HepG2 (cell line): ENCODE data around the gene CCN2. TPM values are rescaled to one million over a fixed set of nuclear protein-coding genes. Genes with fewer than 3 reads are reported as not detected.

Experiments
- ARID5B ChIP-seq: IDR thresholded peaks from 2 replicates; pipeline ENCODE4 v1.4.0; 2020; ENCODE audit warnings: mild to moderate bottlenecking, missing genetic modification reagents
- ASH2L ChIP-seq: fragments of 300-600, 200-600 bp; sonication (generic); IDR thresholded peaks from 2 replicates; pipeline ENCODE4 v1.7.0; 2017; ENCODE audit warnings: low read depth, mild to moderate bottlenecking, moderate library complexity, mixed read lengths, low read length; ENCODE audit not compliant: insufficient read length
- ERF ChIP-seq: IDR thresholded peaks from 2 replicates; pipeline ENCODE4 v1.6.1; 2018; ENCODE audit warnings: missing biosample characterization, missing genetic modification reagents
- HMG20B ChIP-seq: conservative IDR thresholded peaks from 2 replicates; pipeline ENCODE4 v1.6.1; 2016; ENCODE audit warnings: missing genetic modification reagents, missing compliant biosample characterization
- HOMEZ ChIP-seq: IDR thresholded peaks from 2 replicates; pipeline ENCODE4 v1.6.1; 2016; ENCODE audit warnings: low read depth
- IKZF5 ChIP-seq: IDR thresholded peaks from 2 replicates; pipeline ENCODE4 v1.6.1; 2018; ENCODE audit warnings: missing genetic modification reagents, mild to moderate bottlenecking, missing compliant biosample characterization
- KAT8 ChIP-seq: IDR thresholded peaks from 2 replicates; pipeline ENCODE4 v1.6.1; 2016; ENCODE audit warnings: missing genetic modification reagents, missing compliant biosample characterization
- MIXL1 ChIP-seq: IDR thresholded peaks from 2 replicates; pipeline ENCODE4 v1.6.1; 2016
- MLXIP ChIP-seq: sonication (generic); formaldehyde crosslinking; IDR thresholded peaks from 2 replicates; pipeline ENCODE4 v1.9.0; 2021; ENCODE audit warnings: missing genetic modification reagents, borderline replicate concordance
- RAD21 ChIP-seq: fragments of 450-650 bp; formaldehyde crosslinking; IDR thresholded peaks from 2 replicates; pipeline ENCODE4 v1.5.0; 2020; ENCODE audit warnings: mild to moderate bottlenecking
- REPIN1 ChIP-seq: sonication (generic); formaldehyde crosslinking; IDR thresholded peaks from 2 replicates; pipeline ENCODE4 v1.8.0; 2022; ENCODE audit warnings: missing genetic modification reagents, low read depth, mild to moderate bottlenecking, borderline replicate concordance
- RXRB ChIP-seq: IDR thresholded peaks from 2 replicates; pipeline ENCODE4 v1.6.1; 2016; ENCODE audit warnings: borderline replicate concordance, missing genetic modification reagents, missing compliant biosample characterization
- SMC3 ChIP-seq: IDR thresholded peaks from 2 replicates; pipeline ENCODE4 v1.6.1; 2011; ENCODE audit warnings: low read length, improper control_type of control experiment
- STAG1 ChIP-seq: sonication (generic); formaldehyde crosslinking; IDR thresholded peaks from 2 replicates; pipeline ENCODE4 v1.4.0; 2020; ENCODE audit warnings: missing genetic modification reagents
- THAP11 ChIP-seq: IDR thresholded peaks from 2 replicates; pipeline ENCODE4 v1.6.1; 2016; ENCODE audit warnings: missing biosample characterization, missing genetic modification reagents
- TSC22D2 ChIP-seq: sonication (generic); formaldehyde crosslinking; IDR thresholded peaks from 2 replicates; pipeline ENCODE4 v1.5.1; 2020; ENCODE audit warnings: missing genetic modification reagents, mild to moderate bottlenecking, borderline replicate concordance
- ZNF460 ChIP-seq: sonication (generic); formaldehyde crosslinking; IDR thresholded peaks from 2 replicates; pipeline ENCODE4 v1.5.1; 2020; ENCODE audit warnings: missing genetic modification reagents, mild to moderate bottlenecking, borderline replicate concordance
- ZNF564 ChIP-seq: sonication (generic); formaldehyde crosslinking; IDR thresholded peaks from 2 replicates; pipeline ENCODE4 v1.8.1; 2023; ENCODE audit warnings: mild to moderate bottlenecking, missing genetic modification reagents
- ZNF614 ChIP-seq: IDR thresholded peaks from 2 replicates; pipeline ENCODE4 v1.6.1; 2018; ENCODE audit warnings: missing biosample characterization, missing genetic modification reagents, inconsistent platforms, borderline replicate concordance
- ZSCAN29 ChIP-seq: sonication (generic); formaldehyde crosslinking; conservative IDR thresholded peaks from 2 replicates; pipeline ENCODE4 v1.4.0; 2020; ENCODE audit warnings: mild to moderate bottlenecking, missing genetic modification reagents
- polyA plus RNA-seq, 8 experiments: library from polyadenylated mRNA; depleted of rRNA in 3 of 8; stranded (reverse) in 7 of 8; unstranded in 1 of 8; fragments of >200 nt; fragmentation: Illumina TruSeq in 4 of 8; extraction: Trizol in 4 of 8; gene quantifications; 2 replicates each; pipeline versions ENCODE4 v1.2.1 to v1.2.3, GENCODE V29; 2011 to 2016; ENCODE audit warnings: low read depth in 4 of 8, missing spikeins in 1 of 8, mixed read lengths in 1 of 8; ENCODE audit not compliant: insufficient read depth in 1 of 8
- total RNA-seq, 5 experiments: library from RNA; depleted of rRNA; stranded (reverse); fragments of >200 nt; fragmentation: Illumina TruSeq; extraction: Trizol; gene quantifications; 2 replicates each; pipeline ENCODE4 v1.2.3, GENCODE V29; 2016; ENCODE audit warnings: low read depth in 1 of 5

Gene CCN2
- total and polyA plus RNA-seq, 2 of the 13 experiments (the other 11 are each of a cell fraction or from before 2014, with no cell fraction given): 34.7 to 316 TPM

DNA sequence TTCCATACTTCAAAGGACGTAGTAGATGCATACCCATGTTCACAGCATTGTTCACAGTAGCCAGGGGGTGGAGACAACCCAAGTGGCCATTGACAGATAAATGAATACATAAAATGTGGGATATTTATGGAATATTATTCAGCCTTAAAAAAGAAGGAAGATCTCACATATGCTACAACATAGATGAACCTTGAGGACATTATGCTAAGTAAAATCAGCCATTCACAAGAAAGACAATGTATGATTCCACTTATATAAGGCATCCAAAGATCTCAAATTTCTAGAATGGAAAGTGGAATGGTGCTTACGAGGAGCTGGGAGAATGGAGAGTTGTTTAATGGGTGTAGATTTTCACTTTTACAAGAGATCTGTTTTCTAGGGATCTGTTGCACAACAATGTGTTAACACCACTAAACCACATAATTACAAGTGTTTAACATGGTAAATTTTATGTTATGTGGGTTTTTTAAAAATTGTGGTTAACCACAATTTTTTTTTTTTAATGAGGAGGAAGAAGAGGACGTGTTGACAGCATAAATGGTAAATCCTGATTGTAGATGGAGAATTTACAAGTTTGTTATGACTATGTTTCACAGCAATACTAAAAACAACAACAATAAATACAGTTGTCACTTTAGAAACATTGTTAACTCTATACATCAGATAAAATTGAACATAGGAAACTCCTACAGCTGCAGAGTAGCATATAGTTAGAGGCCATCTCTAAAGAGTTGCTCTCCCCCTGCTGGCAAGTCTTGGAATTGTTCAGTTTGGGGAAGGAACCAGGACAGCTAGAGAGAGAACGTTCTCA lies 41.6 kb downstream of the CCN2 start (continued):
- TF ChIP-seq IKZF5 (CRISPR knock-in tag) (no peak), MLXIP (no peak), SMC3 (peak; percentile 96), ZSCAN29 (no peak), ASH2L (no peak), HMG20B (CRISPR knock-in tag) (no peak), ERF (CRISPR knock-in tag) (peak; percentile 72; the same call in 1 of the 2 replicates), HOMEZ (CRISPR knock-in tag) (0 out of 2 replicates have a peak, but pooled peaks have one; percentile 24), ZNF564 (no peak), ARID5B (CRISPR knock-in tag) (peak; percentile 60), ZNF460 (peak; percentile 4; the same call in 1 of the 2 replicates), TSC22D2 (CRISPR knock-in tag) (0 out of 2 replicates have a peak, but pooled peaks have one; percentile 32), STAG1 (CRISPR knock-in tag) (peak; percentile 94), REPIN1 (CRISPR knock-in tag) (peak; percentile 60; the same call in 1 of the 2 replicates), KAT8 (0 out of 2 replicates have a peak, but pooled peaks have one; percentile 27), THAP11 (CRISPR knock-in tag) (peak; percentile 25; the same call in 1 of the 2 replicates), MIXL1 (CRISPR knock-in tag) (peak; percentile 70), ZNF614 (CRISPR knock-in tag) (0 out of 2 replicates have a peak, but pooled peaks have one; percentile 2), RXRB (peak; percentile 57; the same call in 1 of the 2 replicates), RAD21 (peak; percentile 84)
